ENCODE data around the gene TRIL. TPM values are rescaled to one million over a fixed set of nuclear protein-coding genes. Genes with fewer than 3 reads are reported as not detected.
A peak's percentile ranks its signal among the peaks of the same experiment; 100 is the strongest.

TRIL gene
- polyA plus RNA-seq, 3 donors, result not detected

DNA sequence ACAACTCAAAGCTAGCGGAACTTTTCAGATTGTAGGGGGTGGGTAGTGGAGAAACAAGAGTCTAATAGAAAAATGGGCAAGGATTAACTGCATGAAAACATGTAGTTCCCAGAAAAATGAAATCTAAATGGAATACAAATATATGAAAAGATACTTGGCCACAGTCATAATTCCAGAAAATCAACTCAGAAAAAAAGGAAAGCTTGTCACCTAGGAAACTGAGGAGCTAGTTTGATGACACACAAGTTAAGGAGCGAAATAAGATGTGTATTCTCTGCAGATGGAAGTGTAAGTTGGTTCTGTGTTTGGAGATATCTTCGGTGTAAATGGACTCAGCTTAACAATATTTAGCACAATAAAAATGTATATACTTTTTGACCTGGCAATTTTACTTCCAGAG, 52.7 kb downstream of the TRIL start:
- H3K9me3 ChIP-seq (replicated peaks in 1 of 2; ENCODE audit: control insufficient read depth in 1 of 2, insufficient read depth in 1 of 2, low read length in 2 of 2), result no peaks in the 10 kb centered on the region
- H3K27ac ChIP-seq (ENCODE audit: low read depth in 1 of 2, low read length in 2 of 2), result no peak overlapping the region
- Mint-ChIP-seq H3K27me3 (ENCODE audit: low read depth in 3 of 3) (peaks cover 0 to 6% (median 1%) of the 10 kb centered on the region in 3 donors), H3K27ac (no peak overlapping the region), H3K36me3 (no peaks in the 10 kb centered on the region), H3K9me3 (no peaks in the 10 kb centered on the region), H3K4me1 (no peaks in the 10 kb centered on the region), H3K4me3 (no peak overlapping the region)
- 100% methylated on average over 1 of the region's 3 CpGs for WGBS (ENCODE audit: insufficient coverage)
- no peaks in the 10 kb centered on the region for H3K27me3 ChIP-seq (ENCODE audit: control insufficient read depth in 2 of 2, insufficient read depth in 2 of 2, low read length in 2 of 2)
- no peak for TF ChIP-seq CTCF (IDR thresholded peaks at IDR 0.05)
- no peaks in the 10 kb centered on the region for H3K36me3 ChIP-seq (replicated peaks in 1 of 2; ENCODE audit: control insufficient read depth in 1 of 2, insufficient read depth in 2 of 2, low read length in 2 of 2)
- H3K4me2 ChIP-seq (replicated peaks; ENCODE audit: extremely low read depth, low read length, poor library complexity, severe bottlenecking), result no peak overlapping the region
- H4K20me1 ChIP-seq (ENCODE audit: insufficient read depth, low read length), result no peaks in the 10 kb centered on the region
- no peaks in the 10 kb centered on the region for H3K4me1 ChIP-seq (ENCODE audit: control insufficient read depth in 1 of 2, insufficient read depth in 2 of 2, low read length in 2 of 2)
- H3K4me3 ChIP-seq (replicated peaks in 1 of 3; ENCODE audit: low read depth in 2 of 3, low read length in 3 of 3), result no peak overlapping the region
- no peaks in the 10 kb centered on the region for H3K79me2 ChIP-seq (ENCODE audit: insufficient read depth, low read length)
- H2AFZ ChIP-seq (ENCODE audit: insufficient read depth, low read depth, low read length, poor library complexity, severe bottlenecking), result no peak overlapping the region
- H3K9ac ChIP-seq (ENCODE audit: insufficient read depth, low read length, poor library complexity, severe bottlenecking), result no peak overlapping the region
- no peak for DNase-seq
- intact Hi-C loops (cut with micrococcal nuclease), result no loop called here

GRCh38 chr7:28904578-28905048, 53.5 kb downstream of the TRIL start:
- Histone ChIP-seq H3K36me3 (replicated peaks in 1 of 2; ENCODE audit: control insufficient read depth in 1 of 2, insufficient read depth in 2 of 2, low read length in 2 of 2) (no peaks in the 10 kb centered on the region), H3K9ac (ENCODE audit: insufficient read depth, low read length, poor library complexity, severe bottlenecking) (no peak overlapping the region), H3K4me2 (replicated peaks; ENCODE audit: extremely low read depth, low read length, poor library complexity, severe bottlenecking) (no peak overlapping the region), H4K20me1 (ENCODE audit: insufficient read depth, low read length) (no peaks in the 10 kb centered on the region), H3K27me3 (ENCODE audit: control insufficient read depth in 2 of 2, insufficient read depth in 2 of 2, low read length in 2 of 2) (no peaks in the 10 kb centered on the region), H3K4me3 (replicated peaks in 1 of 3; ENCODE audit: low read depth in 2 of 3, low read length in 3 of 3) (no peak overlapping the region), H3K4me1 (ENCODE audit: control insufficient read depth in 1 of 2, insufficient read depth in 2 of 2, low read length in 2 of 2) (no peaks in the 10 kb centered on the region), H2AFZ (ENCODE audit: insufficient read depth, low read depth, low read length, poor library complexity, severe bottlenecking) (no peak overlapping the region), H3K27ac (ENCODE audit: low read depth in 1 of 2, low read length in 2 of 2) (no peak overlapping the region), H3K79me2 (ENCODE audit: insufficient read depth, low read length) (no peaks in the 10 kb centered on the region), H3K9me3 (replicated peaks in 1 of 2; ENCODE audit: control insufficient read depth in 1 of 2, insufficient read depth in 1 of 2, low read length in 2 of 2) (no peaks in the 10 kb centered on the region)
- H3K4me3 Mint-ChIP-seq, result no peak overlapping the region
- peaks cover 1 to 6% (median 3%) of the 10 kb centered on the region in 3 donors for H3K27me3 Mint-ChIP-seq (ENCODE audit: low read depth in 3 of 3)
- intact Hi-C loops (cut with micrococcal nuclease), result no loop called here
- 100% methylated on average over 2 of the region's 10 CpGs for WGBS (ENCODE audit: insufficient coverage)
- peak overlapping the region in 1 of 7 donors; percentile 21 for H3K27ac Mint-ChIP-seq
- H3K9me3 Mint-ChIP-seq, result no peaks in the 10 kb centered on the region
- H3K36me3 Mint-ChIP-seq, result no peaks in the 10 kb centered on the region
- no peaks in the 10 kb centered on the region for H3K4me1 Mint-ChIP-seq
- DNase-seq, result no peak
- no peak for TF ChIP-seq CTCF (IDR thresholded peaks at IDR 0.05)
